G401.6 (cell line): ENCODE measurements around the gene NUMA1.

Experiments
- FAIRE-seq: peaks from 2 replicates; lab custom pipeline; 2012; peaks lifted over from hg19 to GRCh38; lab: Jason Lieb, UNC

NUMA1 gene

DNA sequence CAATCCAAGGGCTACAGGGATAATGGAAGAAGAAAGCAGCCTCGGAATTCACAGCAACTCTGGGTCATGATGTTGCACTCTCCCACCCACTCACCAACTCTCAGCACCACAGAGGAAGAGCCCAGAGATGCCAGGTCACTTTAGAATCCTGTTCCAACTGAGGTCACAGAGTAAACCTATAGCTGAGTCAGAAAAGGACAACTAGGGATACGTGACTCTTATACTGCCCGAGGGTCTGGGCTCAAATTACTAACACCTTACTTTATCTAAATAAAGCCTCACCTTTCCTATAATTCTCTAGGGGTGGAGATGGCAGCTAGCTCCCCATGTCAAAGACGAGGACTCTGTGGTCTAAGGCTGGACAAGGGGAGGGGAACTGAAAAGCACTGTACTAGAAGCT, 57.0 kb downstream of the NUMA1 start:
- no peak for FAIRE-seq

- FAIRE-seq = no peak
Measured at GRCh38 chr11:72018171-72018570, 62.2 kb downstream of the NUMA1 start.

- FAIRE-seq = no peak
Measured at GRCh38 chr11:72015511-72016061, 64.8 kb downstream of the NUMA1 start.

GRCh38 chr11:72014761-72015320, 65.5 kb downstream of the NUMA1 start:
- FAIRE-seq = no peak

- FAIRE-seq = no peak
Measured at GRCh38 chr11:72013765-72014711, 66.3 kb downstream of the NUMA1 start.

GRCh38 chr11:72012897-72013721, 67.2 kb downstream of the NUMA1 start:
- FAIRE-seq = no peak

DNA sequence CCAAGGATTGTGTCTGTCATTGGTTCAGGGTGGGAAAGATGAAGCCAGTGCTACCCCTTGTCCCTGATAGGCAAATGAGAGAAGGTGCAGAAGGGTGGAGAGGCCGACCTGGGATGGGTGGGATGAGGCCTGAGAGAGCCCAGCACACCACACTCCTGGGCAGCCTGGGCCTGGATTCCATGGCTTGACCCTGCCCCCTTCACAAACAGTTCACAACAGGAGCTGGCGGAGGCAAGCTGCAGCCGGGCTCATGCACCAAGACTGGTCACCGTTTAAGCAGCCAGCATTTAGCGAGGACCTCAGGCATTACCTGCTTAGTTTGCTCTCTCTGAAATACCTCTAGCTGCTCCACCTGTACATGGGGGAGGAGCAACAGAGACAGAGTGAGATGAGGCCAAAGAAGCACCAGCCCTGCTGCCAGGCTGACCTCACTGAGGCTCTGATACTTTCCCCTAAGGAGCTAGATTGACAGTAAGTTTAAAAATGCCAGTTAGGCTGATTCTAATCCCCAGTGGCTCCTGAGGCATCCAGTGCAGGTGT, 68.2 kb downstream of the NUMA1 start:
- FAIRE-seq = no peak

DNA sequence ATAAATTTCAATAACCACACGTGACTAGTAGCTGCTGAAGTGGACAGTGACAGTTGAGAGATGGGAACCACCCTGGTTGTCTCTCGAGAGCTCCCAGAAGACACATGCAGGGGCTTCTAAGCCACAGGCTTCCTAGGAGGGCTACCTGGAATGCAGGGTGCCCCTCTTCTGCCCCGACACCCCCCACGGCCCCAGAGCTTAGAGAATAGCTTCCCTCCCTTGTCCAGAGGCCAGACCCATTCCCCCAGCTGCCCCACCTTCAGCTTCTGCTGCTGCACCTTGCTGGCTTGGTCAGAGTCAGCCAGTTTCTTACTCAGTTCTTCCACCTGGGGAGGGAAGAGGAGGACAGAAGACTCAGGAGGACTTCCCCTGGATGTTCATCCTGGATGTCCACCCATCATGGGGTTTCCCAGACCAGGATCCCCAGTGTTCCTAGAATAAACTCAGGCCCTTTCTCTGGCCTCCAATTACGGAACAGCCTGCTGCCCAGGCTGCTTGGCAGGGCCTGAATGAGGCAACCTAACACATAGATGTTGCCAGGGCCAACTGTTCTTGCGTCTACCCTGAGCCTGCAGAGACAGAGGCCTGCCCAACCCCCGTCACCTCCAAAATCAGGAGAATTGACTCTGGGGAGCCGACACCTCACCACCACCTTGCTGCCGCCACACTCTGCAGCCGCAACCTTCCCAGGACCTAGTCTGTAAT, 69.7 kb downstream of the NUMA1 start:
- FAIRE-seq = no peak

DNA sequence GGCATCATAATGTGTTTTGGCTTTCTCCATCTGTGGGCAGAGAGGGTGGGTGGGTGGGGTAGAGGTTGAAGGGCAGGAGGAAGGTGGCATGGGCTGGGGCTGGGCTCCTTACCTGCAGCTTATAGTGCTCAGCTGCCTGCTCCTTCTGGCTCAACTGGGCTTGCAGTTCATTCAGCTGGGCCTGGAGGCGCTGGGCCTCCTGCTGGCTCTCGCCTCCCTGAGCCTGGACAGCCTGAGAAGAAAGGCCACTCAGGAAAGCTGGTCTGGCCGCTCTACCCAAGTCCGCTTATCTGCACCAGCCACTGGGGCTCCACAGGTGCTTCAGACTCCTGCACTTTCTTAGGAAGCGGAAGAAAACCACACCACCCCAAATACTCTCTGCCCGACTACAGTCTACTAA, 71.2 kb downstream of the NUMA1 start:
- no peak for FAIRE-seq

GRCh38 chr11:72008728-72009127, 71.6 kb downstream of the NUMA1 start:
- no peak for FAIRE-seq

GRCh38 chr11:72007587-72007986, 72.8 kb downstream of the NUMA1 start:
- FAIRE-seq = no peak

- no peak for FAIRE-seq
Measured at GRCh38 chr11:72007089-72007476, 73.3 kb downstream of the NUMA1 start.

DNA sequence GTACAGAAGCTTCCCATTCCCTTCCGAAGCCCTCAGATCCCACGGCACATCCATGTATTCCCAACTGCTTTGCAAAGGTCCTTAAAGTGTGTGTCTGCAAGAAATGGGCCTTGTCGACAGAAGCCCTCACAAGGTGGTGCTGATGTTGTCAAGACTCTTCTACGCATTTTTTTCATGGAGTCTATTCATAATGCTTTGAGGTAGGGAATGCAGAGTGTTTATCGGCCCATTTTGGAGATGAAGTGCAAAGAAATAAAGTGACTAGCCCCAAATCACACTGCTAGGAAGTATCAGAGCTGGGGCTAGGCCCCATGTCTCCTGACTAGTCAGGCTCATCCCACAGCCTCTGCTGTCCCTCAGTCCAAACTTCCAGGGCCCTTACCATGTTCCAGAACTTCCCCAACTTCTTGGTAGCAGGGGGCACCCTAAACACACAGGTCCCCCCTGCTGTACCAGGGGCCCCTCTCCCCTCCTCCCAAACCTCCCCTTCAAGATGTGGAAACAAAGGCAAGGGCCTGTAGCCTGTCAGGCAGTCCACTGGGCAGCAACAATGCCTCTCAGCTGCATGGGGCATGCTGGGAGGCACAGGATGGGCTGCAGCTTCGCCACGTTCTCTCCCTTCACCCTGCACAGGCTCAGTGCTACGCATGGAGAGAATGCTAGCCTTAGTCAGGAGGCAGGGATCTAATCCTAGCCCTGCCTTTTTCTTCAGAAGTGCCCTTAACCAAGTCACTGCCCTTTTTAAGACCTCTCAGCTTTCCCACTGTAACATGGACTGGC, 73.8 kb downstream of the NUMA1 start:
- FAIRE-seq = no peak

DNA sequence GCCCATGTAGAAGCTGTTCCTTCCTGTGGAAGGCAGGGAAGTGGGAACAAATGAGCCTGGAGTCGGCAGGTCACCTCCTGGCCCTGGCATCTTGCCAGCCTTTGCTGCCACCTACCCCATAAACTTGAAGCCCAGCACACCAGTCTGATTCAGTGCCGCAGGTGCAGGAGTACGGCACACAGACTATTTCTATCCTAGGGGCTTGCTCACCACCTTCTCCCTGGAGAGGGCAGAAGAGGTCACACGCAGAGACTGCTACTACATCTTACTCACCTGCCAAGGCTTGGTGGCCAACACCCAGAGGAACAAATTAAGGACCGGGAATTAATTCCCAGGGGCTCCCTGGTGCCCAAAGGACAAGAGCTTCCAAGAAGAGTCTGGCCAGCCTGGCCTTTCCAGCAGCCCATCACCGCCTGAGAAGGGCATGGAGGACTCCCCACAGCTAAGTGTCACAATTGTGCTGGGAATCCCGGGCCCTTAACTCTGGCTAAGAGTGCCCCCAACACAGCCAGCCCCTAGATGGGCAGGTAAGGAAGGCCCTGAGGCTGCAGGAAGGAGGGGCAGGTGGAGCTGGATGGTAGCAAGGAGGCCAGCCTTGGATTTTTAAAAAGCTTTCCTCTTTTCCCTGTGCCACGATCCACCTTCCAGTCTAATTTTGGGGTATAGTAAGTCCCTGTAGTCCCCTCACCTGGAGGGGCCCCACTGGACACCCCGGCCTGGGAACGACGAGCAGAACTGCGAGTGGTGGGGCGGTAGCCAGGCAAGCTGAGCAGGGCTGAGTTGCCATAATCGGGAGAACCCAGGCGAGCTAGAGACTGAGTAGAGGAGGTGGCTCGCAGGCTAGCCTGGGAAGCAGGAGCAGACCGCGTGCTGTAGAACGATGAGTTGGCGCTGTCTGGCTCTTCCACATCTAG, 74.7 kb downstream of the NUMA1 start:
- no peak for FAIRE-seq

GRCh38 chr11:72004515-72005346, 75.6 kb downstream of the NUMA1 start:
- FAIRE-seq = no peak

DNA sequence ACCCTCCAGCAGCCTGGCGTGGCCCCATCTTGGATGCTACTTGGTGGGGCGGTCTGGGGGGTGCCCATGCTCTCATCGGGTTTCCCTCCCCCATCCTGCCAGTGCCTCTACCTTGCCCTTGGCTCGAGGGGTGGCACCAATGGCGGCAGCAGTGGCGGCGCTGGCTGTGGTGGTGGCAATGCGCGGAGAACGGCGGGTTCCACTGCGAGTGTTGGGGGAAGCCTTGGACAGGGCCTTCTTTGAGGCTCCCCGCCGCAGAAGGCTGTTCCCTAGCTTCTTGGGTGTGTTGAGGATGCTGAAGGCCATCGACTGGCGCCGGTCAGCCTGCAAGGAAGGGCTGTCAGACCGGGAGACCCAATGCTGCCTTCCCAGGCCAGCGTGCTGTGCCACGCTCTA, 76.6 kb downstream of the NUMA1 start:
- no peak for FAIRE-seq

- no peak for FAIRE-seq
Measured at GRCh38 chr11:72002841-72003775, 77.2 kb downstream of the NUMA1 start.
